Measurements from ENCODE around the gene SEMA4A.

The SEMA4A gene

GRCh38 chr1:156225677-156226014, 72.3 kb downstream of the SEMA4A start:
- DNase-seq (ENCODE audit: extremely low spot score): no peak
- ChIA-PET CTCF (interaction anchor here (0.6 to 14.6 kb wide), 52 partner anchors 8 to 395 kb away, joined by 3 to 306 read pairs (median 5); partner anchors contain the start of genes ARHGEF2, BGLAP, PAQR6 and PMF1), POLR2A (interaction anchor here (0.6 to 1.5 kb wide), 6 partner anchors 8 to 915 kb away, joined by 3 to 9 read pairs (median 5); partner anchors contain the start of gene PMF1)
- no peak for TF ChIP-seq CTCF (IDR thresholded peaks at IDR 0.05; ENCODE audit: control extremely low read depth, extremely low read depth, low read depth, missing control alignments)

- DNase-seq (ENCODE audit: extremely low spot score): peak; percentile 75
- no peak for TF ChIP-seq CTCF (IDR thresholded peaks at IDR 0.05; ENCODE audit: control extremely low read depth, extremely low read depth, low read depth, missing control alignments)
- ChIA-PET POLR2A (interaction anchor here (0.6 to 1.5 kb wide), 4 partner anchors 9 to 71 kb away, joined by 3 to 9 read pairs (median 6); partner anchors contain the start of gene PMF1), CTCF (interaction anchor here (0.7 to 14.6 kb wide), 26 partner anchors 9 to 160 kb away, joined by 3 to 306 read pairs (median 8); partner anchors contain the start of genes PAQR6, PMF1, SEMA4A and SLC25A44)
Observed at GRCh38 chr1:156226116-156226538, 72.7 kb downstream of the SEMA4A start.

- no peak for TF ChIP-seq CTCF (IDR thresholded peaks at IDR 0.05; ENCODE audit: control extremely low read depth, extremely low read depth, low read depth, missing control alignments)
- ChIA-PET CTCF (interaction anchor here (0.9 to 14.6 kb wide), 16 partner anchors 8 to 135 kb away, joined by 3 to 306 read pairs (median 12); partner anchors contain the start of genes PAQR6, PMF1, SEMA4A and SMG5), POLR2A (interaction anchor here (0.6 kb wide), 1 partner anchor 44 kb away, joined by 7 read pairs; no protein-coding TSS in a partner anchor)
- peak; percentile 28 for DNase-seq (ENCODE audit: extremely low spot score)
Observed at GRCh38 chr1:156226782-156227181, 73.4 kb downstream of the SEMA4A start.
